Large intestine (tissue), 12 donors: ENCODE data around the gene BRF1. TPM values are rescaled to one million over a fixed set of nuclear protein-coding genes. Genes with fewer than 3 reads are reported as not detected.

Experiments used
- DNase-seq, 2 donors: peaks; one replicate each; pipeline versions ENCODE4 v3.0.0 to v3.0.0-alpha.2; 2013
- H3K27ac ChIP-seq: one replicate; pipeline ENCODE4 v1.5.1; 2013; ENCODE audit warnings: low read length
- H3K27me3 ChIP-seq: 2 replicates; pipeline ENCODE4 v1.6.1; 2013; ENCODE audit warnings: low read length; ENCODE audit not compliant: control insufficient read depth, insufficient read depth
- H3K36me3 ChIP-seq: 2 replicates; pipeline ENCODE4 v1.6.1; 2013; ENCODE audit warnings: low read length; ENCODE audit not compliant: control insufficient read depth, insufficient read depth
- H3K4me1 ChIP-seq: one replicate; pipeline ENCODE4 v1.6.1; 2013; ENCODE audit warnings: low read length; ENCODE audit not compliant: control insufficient read depth, insufficient read depth
- H3K4me3 ChIP-seq: one replicate; pipeline ENCODE4 v1.5.1; 2013; ENCODE audit warnings: low read length
- H3K9me3 ChIP-seq: one replicate; pipeline ENCODE4 v1.6.1; 2013; ENCODE audit warnings: mild to moderate bottlenecking, low read depth, low read length, moderate library complexity; ENCODE audit not compliant: control insufficient read depth
- WGBS: methylation state at CpG from one replicate; pipeline ENCODE4 v1.1.5; 2013; ENCODE audit warnings: low lambda C conversion rate; ENCODE audit not compliant: insufficient coverage; 5-methylcytosine and 5-hydroxymethylcytosine counted together
- long read RNA-seq, 11 donors: transcript quantifications; one replicate each; lab custom pipeline, GENCODE V29; 2026
- polyA plus RNA-seq: library from polyadenylated mRNA; unstranded; fragments of 120-200 nt; gene quantifications from one replicate; pipeline ENCODE4 v1.2.1, GENCODE V29; 2013

The BRF1 gene
- 21.6 TPM for polyA plus RNA-seq
- long read RNA-seq, donor 1, partial matches to known transcripts = 0 of 1 reads
- long read RNA-seq, donor 1, other reads (novel, unspliced or antisense) = 0 of 1 reads
- long read RNA-seq, donor 2, partial matches to known transcripts = 0 of 1 reads
- long read RNA-seq, donor 2, other reads (novel, unspliced or antisense) = 0 of 1 reads
- long read RNA-seq, donor 3 = 0 reads
- long read RNA-seq, donor 4, partial matches to known transcripts = 0 of 1 reads
- long read RNA-seq, donor 4, other reads (novel, unspliced or antisense) = 0 of 1 reads
- long read RNA-seq, donor 5, partial matches to known transcripts = 0 of 1 reads
- long read RNA-seq, donor 5, other reads (novel, unspliced or antisense) = 0 of 1 reads
- long read RNA-seq, donor 6, partial matches to known transcripts = 68 of 70 reads
- long read RNA-seq, donor 6, other reads (novel, unspliced or antisense) = 0 of 70 reads
- long read RNA-seq, donor 7, partial matches to known transcripts = 0 of 2 reads
- long read RNA-seq, donor 7, other reads (novel, unspliced or antisense) = 0 of 2 reads
- long read RNA-seq, donor 8, partial matches to known transcripts = 8 of 12 reads
- long read RNA-seq, donor 8, other reads (novel, unspliced or antisense) = 0 of 12 reads
- long read RNA-seq, donor 9, partial matches to known transcripts = 12 of 12 reads
- long read RNA-seq, donor 9, other reads (novel, unspliced or antisense) = 0 of 12 reads
- long read RNA-seq, donor 10, partial matches to known transcripts = 24 of 25 reads
- long read RNA-seq, donor 10, other reads (novel, unspliced or antisense) = 0 of 25 reads
- long read RNA-seq, donor 11, partial matches to known transcripts = 0 of 3 reads
- long read RNA-seq, donor 11, other reads (novel, unspliced or antisense) = 0 of 3 reads

GRCh38 chr14:105300542-105301102, at the start of gene BRF1:
Gene BRF1 (minus strand): TSS chr14:105301001. CDS start chr14:105300629, 372 bp downstream.
- Histone ChIP-seq H3K4me3 (peak within 1 kb of the TSS; percentile 85), H3K4me1 (peaks cover 10% of the 10 kb centered on the region), H3K27me3 (no peaks in the 10 kb centered on the region), H3K9me3 (no peaks in the 10 kb centered on the region), H3K27ac (peak within 1 kb of the TSS; percentile 98), H3K36me3 (no peaks in the 10 kb centered on the region)
- no CpG with 5 or more reads among the region's 90 CpGs for WGBS
- DNase-seq = peak; percentile 93 to 98

GRCh38 chr14:105349992-105350391, 49.2 kb upstream of the BRF1 start:
- DNase-seq = no peak
- H3K4me1 ChIP-seq = no peaks in the 10 kb centered on the region
- no peak overlapping the region for H3K27ac ChIP-seq
- H3K9me3 ChIP-seq = peaks cover 3% of the 10 kb centered on the region
- no CpG with 5 or more reads among the region's 11 CpGs for WGBS
- peaks cover 19% of the 10 kb centered on the region for H3K36me3 ChIP-seq
- no peak overlapping the region for H3K4me3 ChIP-seq
- H3K27me3 ChIP-seq = no peaks in the 10 kb centered on the region

- WGBS = no CpG with 5 or more reads among the region's 19 CpGs
- no peaks in the 10 kb centered on the region for H3K27me3 ChIP-seq
Measured at GRCh38 chr14:105348945-105349699, 48.3 kb upstream of the BRF1 start.

GRCh38 chr14:105348169-105348944, 47.6 kb upstream of the BRF1 start:
- Histone ChIP-seq H3K36me3 (peaks cover 14% of the 10 kb centered on the region), H3K27ac (no peak overlapping the region), H3K27me3 (no peaks in the 10 kb centered on the region), H3K4me1 (no peaks in the 10 kb centered on the region), H3K9me3 (peaks cover 4% of the 10 kb centered on the region), H3K4me3 (no peak overlapping the region)
- no CpG with 5 or more reads among the region's 26 CpGs for WGBS
- DNase-seq = no peak

More at GRCh38 chr14:105348945-105349699, 48.3 kb upstream of the BRF1 start:
- no peak for DNase-seq
- Histone ChIP-seq H3K4me1 (no peaks in the 10 kb centered on the region), H3K9me3 (peaks cover 4% of the 10 kb centered on the region), H3K4me3 (no peak overlapping the region), H3K36me3 (peaks cover 14% of the 10 kb centered on the region), H3K27ac (no peak overlapping the region)

GRCh38 chr14:105347587-105347968, 46.8 kb upstream of the BRF1 start:
- no peak overlapping the region for H3K4me3 ChIP-seq
- no peak overlapping the region for H3K27ac ChIP-seq
- H3K4me1 ChIP-seq = no peaks in the 10 kb centered on the region
- H3K9me3 ChIP-seq = peaks cover 4% of the 10 kb centered on the region
- H3K36me3 ChIP-seq = peaks cover 11% of the 10 kb centered on the region
- WGBS = no CpG with 5 or more reads among the region's 8 CpGs
- no peak for DNase-seq
- no peaks in the 10 kb centered on the region for H3K27me3 ChIP-seq

- Histone ChIP-seq H3K27me3 (no peaks in the 10 kb centered on the region), H3K27ac (no peak overlapping the region), H3K36me3 (peaks cover 11% of the 10 kb centered on the region), H3K4me3 (no peak overlapping the region), H3K9me3 (peaks cover 4% of the 10 kb centered on the region), H3K4me1 (no peaks in the 10 kb centered on the region)
- DNase-seq = no peak
- no CpG with 5 or more reads among the region's 18 CpGs for WGBS
Measured at GRCh38 chr14:105346876-105347586, 46.2 kb upstream of the BRF1 start.

GRCh38 chr14:105346200-105346533, 45.4 kb upstream of the BRF1 start:
- Histone ChIP-seq H3K4me1 (no peaks in the 10 kb centered on the region), H3K4me3 (no peak overlapping the region), H3K27me3 (no peaks in the 10 kb centered on the region), H3K9me3 (peaks cover 4% of the 10 kb centered on the region), H3K36me3 (peaks cover 11% of the 10 kb centered on the region), H3K27ac (no peak overlapping the region)
- WGBS = no CpG with 5 or more reads among the region's 13 CpGs
- no peak for DNase-seq

- no peaks in the 10 kb centered on the region for H3K4me1 ChIP-seq
- H3K9me3 ChIP-seq = peaks cover 4% of the 10 kb centered on the region
- H3K27ac ChIP-seq = no peak overlapping the region
- H3K27me3 ChIP-seq = no peaks in the 10 kb centered on the region
- no peak overlapping the region for H3K4me3 ChIP-seq
- no peaks in the 10 kb centered on the region for H3K36me3 ChIP-seq
- DNase-seq = no peak
- WGBS = 91% methylated on average over 4 of the region's 7 CpGs
Measured at GRCh38 chr14:105343194-105343593, 42.4 kb upstream of the BRF1 start.
